GM12874 (cell line): ENCODE data around the gene SIK3.

ENCODE experiments used
- TF ChIP-seq, protein P1 (sequence below): IDR thresholded peaks from 2 replicates; pipeline ENCODE4 v1.5.1; 2011; ENCODE audit warnings: low read depth, mild to moderate bottlenecking, control low read depth, low read length, moderate library complexity; ENCODE audit not compliant: insufficient read depth

SIK3 gene

DNA sequence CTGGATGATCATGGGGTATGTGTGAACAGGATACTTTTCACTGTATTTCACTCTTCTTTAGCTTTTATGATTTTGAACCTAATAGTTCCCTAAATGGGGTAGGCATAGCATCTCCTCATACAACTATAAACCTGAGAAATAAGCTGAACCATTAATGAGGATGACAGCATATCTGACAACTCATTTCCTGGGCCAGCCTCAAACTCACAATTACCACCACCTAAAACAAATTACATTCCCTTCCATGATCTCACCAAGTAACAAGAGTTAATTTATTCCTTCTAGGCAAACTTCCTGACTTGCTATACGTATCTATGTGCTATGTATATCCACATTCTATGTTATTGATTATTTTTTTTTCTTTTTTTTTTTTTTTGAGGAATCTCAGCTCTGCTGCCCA, 23.0 kb downstream of the SIK3 start:
- TF ChIP-seq, protein P1, sequence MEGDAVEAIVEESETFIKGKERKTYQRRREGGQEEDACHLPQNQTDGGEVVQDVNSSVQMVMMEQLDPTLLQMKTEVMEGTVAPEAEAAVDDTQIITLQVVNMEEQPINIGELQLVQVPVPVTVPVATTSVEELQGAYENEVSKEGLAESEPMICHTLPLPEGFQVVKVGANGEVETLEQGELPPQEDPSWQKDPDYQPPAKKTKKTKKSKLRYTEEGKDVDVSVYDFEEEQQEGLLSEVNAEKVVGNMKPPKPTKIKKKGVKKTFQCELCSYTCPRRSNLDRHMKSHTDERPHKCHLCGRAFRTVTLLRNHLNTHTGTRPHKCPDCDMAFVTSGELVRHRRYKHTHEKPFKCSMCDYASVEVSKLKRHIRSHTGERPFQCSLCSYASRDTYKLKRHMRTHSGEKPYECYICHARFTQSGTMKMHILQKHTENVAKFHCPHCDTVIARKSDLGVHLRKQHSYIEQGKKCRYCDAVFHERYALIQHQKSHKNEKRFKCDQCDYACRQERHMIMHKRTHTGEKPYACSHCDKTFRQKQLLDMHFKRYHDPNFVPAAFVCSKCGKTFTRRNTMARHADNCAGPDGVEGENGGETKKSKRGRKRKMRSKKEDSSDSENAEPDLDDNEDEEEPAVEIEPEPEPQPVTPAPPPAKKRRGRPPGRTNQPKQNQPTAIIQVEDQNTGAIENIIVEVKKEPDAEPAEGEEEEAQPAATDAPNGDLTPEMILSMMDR, result no peak

DNA sequence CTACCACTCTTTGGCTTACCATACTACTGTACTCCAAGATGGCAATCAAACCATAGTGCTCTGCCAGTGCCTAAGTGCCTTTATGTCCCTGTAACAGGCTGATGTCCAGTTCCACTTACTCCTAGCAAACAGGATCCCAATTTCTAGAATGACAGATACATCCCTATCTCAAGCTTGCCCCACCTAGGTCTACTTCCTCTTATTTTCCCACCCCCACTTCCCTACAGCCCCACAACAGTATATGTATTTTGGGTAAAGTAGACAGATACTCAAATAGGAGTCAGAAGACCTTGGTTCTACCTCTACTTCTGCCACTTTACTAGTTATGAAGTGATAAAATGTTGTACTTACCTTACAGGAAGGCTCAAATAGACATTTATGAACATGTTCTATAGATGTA, 24.1 kb downstream of the SIK3 start:
- TF ChIP-seq, protein P1, result no peak

DNA sequence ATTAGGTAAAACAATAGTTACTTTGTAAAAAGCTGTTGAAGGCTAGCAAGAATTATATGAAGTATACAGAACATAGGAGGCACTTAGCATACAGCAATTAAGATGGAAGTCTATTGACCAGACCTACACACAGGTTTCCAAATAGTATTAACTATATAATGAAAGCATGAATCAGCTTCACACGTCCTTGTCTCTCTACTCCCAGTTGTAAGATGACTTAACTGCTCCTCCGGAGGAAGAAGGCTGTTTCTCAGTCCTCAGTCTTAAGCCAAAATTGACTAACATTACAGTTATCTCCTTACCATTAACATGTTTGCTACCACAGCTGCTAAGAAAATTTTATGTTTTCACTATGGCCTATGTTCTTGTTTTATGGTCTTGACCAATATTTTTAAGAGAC, 24.7 kb downstream of the SIK3 start:
- TF ChIP-seq, protein P1, result no peak

DNA sequence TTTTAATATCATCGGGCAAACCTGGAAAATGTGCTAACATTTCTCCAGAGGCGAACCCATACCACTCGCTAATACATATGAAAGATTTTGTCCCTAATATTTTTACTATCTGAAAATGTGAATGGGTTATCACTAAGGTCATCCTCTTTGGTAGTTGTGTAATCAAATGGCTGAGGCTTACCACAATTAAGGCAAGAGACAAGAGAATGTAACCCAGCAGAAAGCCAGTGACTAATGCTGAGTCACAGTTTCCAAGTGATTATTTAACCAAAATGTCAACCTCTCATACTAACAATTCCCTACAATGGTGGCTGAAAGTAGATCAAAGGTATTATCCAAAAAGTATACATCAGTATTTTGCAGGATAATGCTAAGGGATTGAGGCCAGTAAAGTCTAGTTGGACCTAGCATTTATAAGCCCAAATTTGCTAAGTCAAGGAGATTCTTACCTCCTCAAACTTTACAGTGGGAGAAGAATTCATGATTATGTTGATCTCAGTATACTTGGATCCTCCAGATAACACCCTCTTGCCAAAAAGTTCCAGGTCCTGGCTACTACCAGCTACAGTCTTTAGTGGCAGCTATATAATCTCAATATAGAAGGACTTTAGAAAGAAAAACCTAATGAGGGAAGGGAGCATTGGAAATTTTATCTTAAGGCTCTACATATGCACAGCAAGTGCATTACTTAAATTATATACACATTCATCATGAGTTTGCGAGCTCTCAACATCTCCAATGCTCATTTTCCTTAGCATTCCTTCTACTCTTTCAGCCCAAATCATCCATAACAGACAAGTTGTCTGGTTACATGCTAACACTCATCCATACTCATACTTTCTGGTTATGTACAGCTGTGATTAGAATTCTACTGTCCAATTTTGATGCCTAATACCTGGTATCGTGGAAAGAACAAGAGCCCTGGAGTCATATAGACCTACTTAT, 25.4 kb downstream of the SIK3 start:
- TF ChIP-seq, protein P1, result no peak

DNA sequence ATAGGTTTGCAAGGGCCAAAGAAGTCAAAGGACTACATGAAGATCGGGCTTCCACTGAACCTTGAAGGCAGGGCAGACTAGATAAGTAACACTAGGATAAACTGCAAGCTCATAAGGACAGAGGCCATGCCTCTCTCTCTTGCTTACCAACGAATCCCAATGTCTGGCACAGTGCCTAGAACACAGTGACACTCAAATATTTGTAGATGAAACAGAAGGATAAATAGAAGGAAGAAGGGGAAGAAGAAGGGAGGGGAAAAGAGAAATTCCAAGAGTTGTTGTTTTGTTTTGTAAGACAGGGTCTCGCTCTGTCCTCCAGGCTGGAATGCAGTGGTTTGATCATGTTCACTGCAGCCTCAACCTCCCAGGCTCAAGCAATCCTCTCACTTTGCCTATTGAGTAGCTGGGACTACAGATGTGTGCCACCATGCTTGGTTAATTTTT, 26.9 kb downstream of the SIK3 start:
- TF ChIP-seq, protein P1, result no peak

DNA sequence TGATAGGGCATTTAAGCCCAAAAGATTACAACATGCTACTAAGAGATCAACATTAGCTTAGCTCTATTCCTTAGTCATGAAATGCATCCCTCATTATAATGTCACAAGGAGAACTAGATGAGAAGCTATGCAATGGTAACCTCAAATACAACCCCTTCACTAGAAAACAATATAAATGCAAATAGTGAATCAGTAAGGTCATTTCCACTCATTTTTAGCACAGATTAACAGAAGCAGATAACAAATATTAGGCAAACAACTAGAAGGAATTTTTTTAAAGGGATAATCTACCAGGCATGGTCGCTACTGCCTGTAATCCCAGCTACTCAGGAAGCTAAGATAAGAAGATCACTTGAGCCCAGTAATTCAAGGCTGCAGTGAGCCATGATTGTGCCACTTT, 28.2 kb downstream of the SIK3 start:
- TF ChIP-seq, protein P1, result no peak

DNA sequence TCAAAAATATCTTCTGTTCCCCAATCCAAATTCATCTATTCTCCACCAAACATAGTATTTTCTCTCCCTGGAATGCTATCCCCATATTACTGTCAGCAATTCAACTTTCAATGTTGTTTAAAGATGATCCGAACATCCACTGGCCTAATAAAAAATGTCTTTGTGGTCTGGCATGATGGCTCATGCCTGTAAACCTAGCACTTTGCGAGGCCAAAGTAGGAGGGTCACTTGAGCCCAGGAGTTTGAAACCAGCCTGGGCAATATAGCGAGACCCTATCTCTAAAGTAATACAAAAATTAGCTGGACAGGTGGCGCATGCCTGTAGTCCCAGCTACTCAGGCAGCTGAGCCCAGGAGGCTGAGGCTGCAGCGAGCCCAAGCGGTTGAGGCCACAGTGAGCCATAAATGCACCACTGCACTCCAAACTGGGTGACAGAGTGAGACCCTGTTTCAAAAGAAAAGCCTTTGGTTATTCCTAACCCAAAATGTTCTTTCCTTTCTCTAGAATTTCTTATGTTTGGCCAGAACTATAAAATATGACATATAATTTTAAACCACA, 29.8 kb downstream of the SIK3 start:
- TF ChIP-seq, protein P1, result no peak
